Measurements from ENCODE around the gene COPE. TPM values are rescaled to one million over a fixed set of nuclear protein-coding genes. Genes with fewer than 3 reads are reported as not detected.

The COPE gene
- 178 and 190 TPM in 2 replicates for total RNA-seq (2021; fragmentation: NEBNext Ultra II Directional; extraction: Animal tissue kit (Norgen Biotek cat#: 25700))
- 356 and 420 TPM in 2 replicates for polyA plus RNA-seq (2011; rRNA removed)
- polyA plus RNA-seq (2011; cell fraction: cytosol; rRNA removed) = 301 TPM
- polyA plus RNA-seq (2011; cell fraction: nucleus; rRNA removed) = 264 TPM
- 96.2 to 216 TPM (median 204 TPM) in 4 replicates for polyA plus RNA-seq (2012, experiment 1 of 2)
- polyA plus RNA-seq (2012, experiment 2 of 2) = 178 TPM
- polyA plus RNA-seq (2013, experiment 1 of 2) = 133 TPM
- polyA plus RNA-seq (2013, experiment 2 of 2) = 137 TPM
- 78.2 and 93.8 TPM in 2 replicates for polyA minus RNA-seq (2011; rRNA and poly(A)+ RNA removed)
- 107 TPM for polyA minus RNA-seq (2011; cell fraction: cytosol; rRNA and poly(A)+ RNA removed)
- 82.4 TPM for polyA minus RNA-seq (2011; cell fraction: nucleus; rRNA and poly(A)+ RNA removed)
- long read RNA-seq, experiment 1, transcript COPE-201 (10 exons, 1,141 nt) = major isoform, 63 of 142 reads
- long read RNA-seq, experiment 1, transcript COPE-203 (9 exons, 907 nt) = minor isoform, 5 of 142 reads
- long read RNA-seq, experiment 1, partial matches to known transcripts = 45 of 142 reads
- long read RNA-seq, experiment 1, other reads (novel, unspliced or antisense) = 27 of 142 reads
- long read RNA-seq, experiment 2, transcript COPE-203 (9 exons, 907 nt) = minor isoform, 12 of 349 reads
- long read RNA-seq, experiment 2, transcript COPE-202 (9 exons, 948 nt) = minor isoform, 6 of 349 reads
- long read RNA-seq, experiment 2, transcript COPE-201 (10 exons, 1,141 nt) = major isoform, 269 of 349 reads
- long read RNA-seq, experiment 2, partial matches to known transcripts = 46 of 349 reads
- long read RNA-seq, experiment 2, other reads (novel, unspliced or antisense) = 16 of 349 reads

DNA sequence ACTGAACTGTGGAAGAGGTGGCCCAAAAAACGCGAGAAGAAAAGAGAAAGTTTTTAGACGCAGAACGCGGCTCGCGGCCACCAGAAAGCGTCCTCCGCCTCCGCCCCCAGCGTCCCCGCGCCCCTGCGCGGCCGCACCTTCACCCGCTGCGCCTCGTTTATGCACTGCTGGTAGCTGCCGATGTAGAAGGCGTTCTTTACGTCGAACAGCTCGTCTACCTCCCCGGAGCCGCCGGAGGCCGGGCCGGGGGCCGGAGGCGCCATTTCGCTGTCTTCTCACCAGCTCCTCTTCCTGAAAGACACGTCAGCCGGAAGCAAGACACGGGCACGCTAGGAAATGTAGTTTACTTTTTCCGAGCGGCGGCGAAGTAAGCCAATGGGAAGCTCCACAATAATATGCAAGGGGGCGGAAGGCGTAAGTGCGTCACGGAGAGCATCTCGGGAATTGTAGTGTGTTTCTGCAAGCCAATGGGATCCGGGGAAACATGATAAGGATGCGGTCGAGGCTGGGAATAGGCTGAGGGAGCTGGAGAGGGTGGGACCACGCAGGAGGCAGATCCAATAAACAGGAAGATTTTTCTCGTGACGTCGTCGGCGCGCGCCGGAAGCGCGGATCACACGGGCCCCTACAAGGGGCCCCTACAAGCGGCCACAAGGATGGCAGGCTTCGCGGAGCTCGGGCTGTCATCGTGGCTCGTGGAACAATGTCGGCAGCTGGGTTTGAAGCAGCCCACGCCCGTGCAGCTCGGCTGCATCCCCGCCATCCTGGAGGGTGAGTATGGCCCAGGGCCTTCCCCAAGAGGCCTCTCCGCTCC, at the start of gene COPE, which contains the start of gene DDX49:
TSS of gene COPE (minus strand) at position 302 of the 814 bp plus-strand sequence. CDS start at position 263, 39 bp downstream.
TSS of gene DDX49 (plus strand) at position 630 of the 814 bp plus-strand sequence. CDS start at position 657, 27 bp downstream.
- Histone ChIP-seq H3K79me2 (ENCODE audit: control insufficient read depth in 1 of 2, insufficient read depth in 2 of 2, low read length in 2 of 2) (peaks cover 4 to 27% of the 10 kb centered on the region in 2 experiments; a peak in 3 of 4 replicates), H2BK120ac (replicated peaks; ENCODE audit: low read depth, low read length) (no peak within 1 kb of the TSS), H3K4ac (replicated peaks; ENCODE audit: insufficient read length, low read depth, low read length) (no peak within 1 kb of the TSS), H3K9ac (replicated peaks in 1 of 4; ENCODE audit: extremely low read depth in 1 of 4, low read depth in 3 of 4, low read length in 3 of 4) (peak within 1 kb of the TSS; percentile 88 to 94 (median 90)), H3K79me1 (ENCODE audit: low read depth, low read length) (peaks cover 10% of the 10 kb centered on the region), H3K14ac (ENCODE audit: insufficient read length) (no peak within 1 kb of the TSS), H2BK12ac (ENCODE audit: low read depth, low read length) (peak within 1 kb of the TSS; percentile 60; the same call in 1 of the 2 replicates), H4K5ac (ENCODE audit: insufficient read length, low read depth, low read length) (no peak within 1 kb of the TSS), H3K27ac (ENCODE audit: low read depth, low read length) (peak within 1 kb of the TSS; percentile 64), H3K36me3 (ENCODE audit: control insufficient read depth in 2 of 4, insufficient read depth in 4 of 4, low read length in 3 of 4) (peaks cover 2 to 15% (median 8%) of the 10 kb centered on the region in 4 experiments; a peak in 5 of 8 replicates), H3K4me2 (ENCODE audit: insufficient read depth in 1 of 2, low read depth in 2 of 2, low read length in 2 of 2) (peak within 1 kb of the TSS; percentile 80 to 95), H2BK15ac (ENCODE audit: low read length) (no peak within 1 kb of the TSS), H2BK5ac (ENCODE audit: low read depth, low read length) (peak within 1 kb of the TSS; percentile 85), H3K4me1 (replicated peaks in 1 of 4; ENCODE audit: control insufficient read depth in 3 of 4, insufficient read depth in 4 of 4, low read length in 3 of 4) (peaks cover 0 to 9% (median 6%) of the 10 kb centered on the region in 4 experiments; a peak in 6 of 7 replicates), H2AK5ac (ENCODE audit: low read depth, low read length) (0 out of 2 replicates have a peak within 1 kb of the TSS, but pooled peaks have one; percentile 40), H4K8ac (ENCODE audit: extremely low read depth, insufficient read depth, low read length) (peak within 1 kb of the TSS; percentile 95; the same call in 1 of the 2 replicates), H3K56ac (replicated peaks; ENCODE audit: insufficient read length, low read depth, low read length) (peak within 1 kb of the TSS; percentile 73), H3K9me3 (ENCODE audit: insufficient read depth in 2 of 2, low read depth in 1 of 2, low read length in 1 of 2) (no peaks in the 10 kb centered on the region), H4K91ac (replicated peaks; ENCODE audit: insufficient read length, low read length) (no peak within 1 kb of the TSS), H3K4me3 (ENCODE audit: extremely low read depth in 1 of 4, insufficient read depth in 2 of 4, low read depth in 3 of 4, low read length in 4 of 4) (peak within 1 kb of the TSS; percentile 82 to 100 (median 100)), H2BK20ac (ENCODE audit: low read length) (no peak within 1 kb of the TSS), H3K23ac (ENCODE audit: insufficient read length) (no peak within 1 kb of the TSS), H3K18ac (ENCODE audit: extremely low read depth, low read length) (no peak within 1 kb of the TSS), H3K23me2 (ENCODE audit: low read depth, low read length) (peaks cover 15% of the 10 kb centered on the region), H4K20me1 (replicated peaks in 1 of 2; ENCODE audit: control insufficient read depth in 1 of 2, insufficient read depth in 2 of 2, low read length in 2 of 2) (peaks cover 0 to 11% of the 10 kb centered on the region in 2 experiments), H3K27me3 (replicated peaks in 1 of 4; ENCODE audit: control insufficient read depth in 3 of 4, extremely low read depth in 1 of 4, insufficient read depth in 3 of 4, low read length in 3 of 4) (no peaks in the 10 kb centered on the region), H2AFZ (ENCODE audit: low read length) (peak within 1 kb of the TSS; percentile 82; the same call in 1 of the 2 replicates)
- WGBS, 2 experiments (ENCODE audit: extremely low coverage in 1 of 2, insufficient coverage in 1 of 2, insufficient read length in 1 of 2, insufficient replicate concordance in 2 of 2, low coverage in 1 of 2, low lambda C conversion rate in 2 of 2, missing lambda C conversion rate in 1 of 2) = 0% methylated on average over 63 of the region's 72 CpGs; no CpG with 5 or more reads in 1 of the 2 experiments
- DNase-seq (ENCODE audit: low read depth in 1 of 2, low spot score in 2 of 2) = peak; percentile 97
- peak; percentile 97 for FAIRE-seq
- ChIA-PET POLR2A (ENCODE audit: partially characterized antibody) (interaction anchor here (0.6 to 6.7 kb wide), 14 partner anchors 9 to 577 kb away, joined by 3 to 94 read pairs (median 6); partner anchors contain the start of gene CERS1), CTCF (ENCODE audit: partially characterized antibody) (interaction anchor here (0.6 to 1.9 kb wide), 8 partner anchors 10 to 78 kb away, joined by 3 to 5 read pairs (median 3); no protein-coding TSS in a partner anchor)
- TF ChIP-seq PHF8 (conservative IDR thresholded peaks at IDR 0.05; ENCODE audit: low read depth, low read length) (peak; percentile 91), HDAC2 (IDR thresholded peaks at IDR 0.05; ENCODE audit: borderline replicate concordance in 1 of 2, low read depth in 2 of 2, low read length in 2 of 2) (peak; percentile 51 to 97; a peak in 2 of 4 replicates), YY1 (IDR thresholded peaks at IDR 0.05; ENCODE audit: low read depth, low read length) (peak; percentile 93), TAF7 (optimal IDR thresholded peaks at IDR 0.05; ENCODE audit: borderline replicate concordance, low read depth, low read length) (peak; percentile 79), TAF1 (IDR thresholded peaks at IDR 0.05; ENCODE audit: low read depth, low read length) (peak; percentile 94), NRF1 (IDR thresholded peaks at IDR 0.05; ENCODE audit: low read depth, low read length) (no peak)
